Activated T-cell treated with anti-CD3 and anti-CD28 coated beads, Interleukin-2, amount 50 U/mL, for 72 hours (primary cell): ENCODE results near the gene SOD1. TPM values are rescaled to one million over a fixed set of nuclear protein-coding genes. Genes with fewer than 3 reads are reported as not detected.
"Not testable (repeated sequence)": the region's sequence is repeated elsewhere in the genome, so short reads cannot be mapped to it uniquely, and the experiment has no call there.

ENCODE experiments used
- ATAC-seq, 2 donors: fragments of 150-1000 bp; cut with Tn5 transposase; replicated peaks in 1 of 2; 2 replicates each; pipeline ENCODE4 v1.10.0; 2021; ENCODE audit warnings: moderate library complexity in 2 of 2, mild to moderate bottlenecking in 1 of 2
- DNase-seq, 2 donors: peaks; one replicate each; pipeline ENCODE4 v3.0.0; 2021 to 2022; ENCODE audit warnings: mixed read lengths in 1 of 2
- H3K27ac Mint-ChIP-seq: one replicate; pipeline ENCODE4 v1.8.0; 2022; ENCODE audit warnings: mild to moderate bottlenecking, moderate library complexity, mixed read lengths
- H3K27me3 Mint-ChIP-seq: one replicate; pipeline ENCODE4 v1.8.0; 2022; ENCODE audit warnings: low read depth, mixed read lengths
- H3K36me3 Mint-ChIP-seq, 2 donors: one replicate each; pipeline ENCODE4 v1.8.0; 2022; ENCODE audit warnings: mixed read lengths in 2 of 2, mild to moderate bottlenecking in 1 of 2; ENCODE audit not compliant: insufficient read depth in 2 of 2
- H3K4me1 Mint-ChIP-seq: one replicate; pipeline ENCODE4 v1.8.0; 2022; ENCODE audit warnings: low read depth, mixed read lengths
- H3K4me3 Mint-ChIP-seq, 2 donors: one replicate each; pipeline ENCODE4 v1.8.0; 2022; ENCODE audit warnings: mild to moderate bottlenecking in 2 of 2, mixed read lengths in 2 of 2, moderate library complexity in 2 of 2
- H3K9me3 Mint-ChIP-seq, 2 donors: one replicate each; pipeline ENCODE4 v1.8.0; 2022; ENCODE audit warnings: mixed read lengths in 2 of 2
- total RNA-seq, 2 donors: library from RNA; stranded (reverse); gene quantifications; one replicate each; pipeline ENCODE4 v1.2.3, GENCODE V29; 2022

Gene SOD1
- total RNA-seq, result 100 to 1,000 TPM; 106 to 114 TPM

- Mint-ChIP-seq H3K4me1 (peaks cover 73% of the 10 kb centered on the region), H3K4me3 (peak within 1 kb of the TSS; percentile 98), H3K27me3 (no peaks in the 10 kb centered on the region), H3K27ac (peak within 1 kb of the TSS; percentile 95), H3K36me3 (peaks cover 5 to 9% of the 10 kb centered on the region in 2 donors), H3K9me3 (no peaks in the 10 kb centered on the region)
- ATAC-seq (peak; percentile 90 to 92), DNase-seq (peak; percentile 97)
Observed at GRCh38 chr21:31659536-31660258, at the start of gene SOD1. SOD1 (plus strand) TSS chr21:31659693; CDS start chr21:31659770, 77 bp downstream.

GRCh38 chr21:31611445-31611844 is 48.0 kb upstream of the SOD1 start:
- H3K9me3 Mint-ChIP-seq, result peaks cover 5 to 7% of the 10 kb centered on the region in 2 donors
- no peak for ATAC-seq
- H3K36me3 Mint-ChIP-seq, result peaks cover 9 to 12% of the 10 kb centered on the region in 2 donors
- no peak overlapping the region for H3K4me3 Mint-ChIP-seq
- H3K27ac Mint-ChIP-seq, result no peak overlapping the region
- H3K27me3 Mint-ChIP-seq, result peaks cover 24% of the 10 kb centered on the region
- H3K4me1 Mint-ChIP-seq, result peaks cover 6% of the 10 kb centered on the region
- DNase-seq, result no peak

GRCh38 chr21:31612894-31613785 is 46.4 kb upstream of the SOD1 start:
- H3K4me1 Mint-ChIP-seq, result peaks cover 6% of the 10 kb centered on the region
- DNase-seq, result no peak
- H3K4me3 Mint-ChIP-seq, result no peak overlapping the region
- ATAC-seq, result peak; percentile 39
- H3K27ac Mint-ChIP-seq, result no peak overlapping the region
- H3K36me3 Mint-ChIP-seq, result peaks cover 9 to 12% of the 10 kb centered on the region in 2 donors
- peaks cover 5 to 7% of the 10 kb centered on the region in 2 donors for H3K9me3 Mint-ChIP-seq
- peaks cover 24% of the 10 kb centered on the region for H3K27me3 Mint-ChIP-seq

- Mint-ChIP-seq H3K27ac (no peak overlapping the region), H3K4me3 (no peak overlapping the region), H3K36me3 (peaks cover 10 to 12% of the 10 kb centered on the region in 2 donors), H3K4me1 (peaks cover 6% of the 10 kb centered on the region), H3K9me3 (peaks cover 7 to 9% of the 10 kb centered on the region in 2 donors), H3K27me3 (peaks cover 24% of the 10 kb centered on the region)
- ATAC-seq, result no peak
- DNase-seq, result no peak
Observed at GRCh38 chr21:31614705-31615104, 44.8 kb upstream of the SOD1 start.

GRCh38 chr21:31616216-31616615 is 43.3 kb upstream of the SOD1 start:
- no peak overlapping the region for H3K27ac Mint-ChIP-seq

GRCh38 chr21:31618696-31619430 is 40.6 kb upstream of the SOD1 start:
- Mint-ChIP-seq H3K9me3 (peaks cover 0 to 3% of the 10 kb centered on the region in 2 donors), H3K4me1 (peaks cover 14% of the 10 kb centered on the region), H3K27ac (no peak overlapping the region), H3K36me3 (peaks cover 0 to 2% of the 10 kb centered on the region in 2 donors), H3K27me3 (no peaks in the 10 kb centered on the region), H3K4me3 (no peak overlapping the region)
- ATAC-seq (peak in 1 of 2 donors; percentile 66), DNase-seq (no peak)

More at GRCh38 chr21:31616216-31616615, 43.3 kb upstream of the SOD1 start:
- Mint-ChIP-seq H3K4me3 (no peak overlapping the region), H3K4me1 (peaks cover 6% of the 10 kb centered on the region), H3K9me3 (peaks cover 5% of the 10 kb centered on the region in 2 donors), H3K27me3 (peaks cover 19% of the 10 kb centered on the region), H3K36me3 (peaks cover 5 to 6% of the 10 kb centered on the region in 2 donors)
- DNase-seq (no peak), ATAC-seq (no peak)

- peaks cover 0 to 2% of the 10 kb centered on the region in 2 donors for H3K36me3 Mint-ChIP-seq
- DNase-seq (no peak), ATAC-seq (no peak)
- H3K27me3 Mint-ChIP-seq, result no peaks in the 10 kb centered on the region
- peaks cover 0 to 3% of the 10 kb centered on the region in 2 donors for H3K9me3 Mint-ChIP-seq
- H3K27ac Mint-ChIP-seq, result peak overlapping the region; percentile 13
- peaks cover 14% of the 10 kb centered on the region for H3K4me1 Mint-ChIP-seq
- H3K4me3 Mint-ChIP-seq, result peak overlapping the region; percentile 1 to 5
Observed at GRCh38 chr21:31622397-31622796, 37.1 kb upstream of the SOD1 start.

- Mint-ChIP-seq H3K36me3 (peaks cover 0 to under 1% of the 10 kb centered on the region in 2 donors), H3K27me3 (peaks cover 5% of the 10 kb centered on the region), H3K9me3 (peaks cover 0 to 2% of the 10 kb centered on the region in 2 donors), H3K27ac (no peak overlapping the region), H3K4me1 (peaks cover 14% of the 10 kb centered on the region), H3K4me3 (no peak overlapping the region)
- DNase-seq (no peak), ATAC-seq (no peak)
Observed at GRCh38 chr21:31623664-31624063, 35.8 kb upstream of the SOD1 start.

- Mint-ChIP-seq H3K4me3 (no peak overlapping the region), H3K36me3 (no peaks in the 10 kb centered on the region), H3K9me3 (no peaks in the 10 kb centered on the region), H3K27ac (no peak overlapping the region), H3K4me1 (peaks cover 14% of the 10 kb centered on the region), H3K27me3 (peaks cover 5% of the 10 kb centered on the region)
- DNase-seq, result no peak
- no peak for ATAC-seq
Observed at GRCh38 chr21:31624181-31624580, 35.3 kb upstream of the SOD1 start.

GRCh38 chr21:31624961-31625491 is 34.5 kb upstream of the SOD1 start:
- Mint-ChIP-seq H3K27me3 (peaks cover 8% of the 10 kb centered on the region), H3K27ac (no peak overlapping the region), H3K9me3 (no peaks in the 10 kb centered on the region), H3K4me1 (peaks cover 14% of the 10 kb centered on the region), H3K36me3 (no peaks in the 10 kb centered on the region), H3K4me3 (no peak overlapping the region)
- no peak for ATAC-seq
- DNase-seq, result no peak

GRCh38 chr21:31629972-31630711 is 29.4 kb upstream of the SOD1 start:
- ATAC-seq, result no peak
- no peak overlapping the region for H3K27ac Mint-ChIP-seq
- H3K27me3 Mint-ChIP-seq, result peaks cover 10% of the 10 kb centered on the region
- H3K9me3 Mint-ChIP-seq, result peaks cover 0 to 1% of the 10 kb centered on the region in 2 donors
- no peaks in the 10 kb centered on the region for H3K36me3 Mint-ChIP-seq
- H3K4me1 Mint-ChIP-seq, result no peaks in the 10 kb centered on the region
- no peak overlapping the region for H3K4me3 Mint-ChIP-seq
- DNase-seq, result no peak

GRCh38 chr21:31631881-31632280 is 27.6 kb upstream of the SOD1 start:
- ATAC-seq, H3K27me3 Mint-ChIP-seq, H3K4me1 Mint-ChIP-seq, H3K4me3 Mint-ChIP-seq, H3K27ac Mint-ChIP-seq, H3K9me3 Mint-ChIP-seq, H3K36me3 Mint-ChIP-seq, DNase-seq: not testable (repeated sequence)
